PFSK-1 (cell line): Measurements from ENCODE around the gene CDKN2B-AS1.

Experiments
- POLR2AphosphoS5 ChIP-seq: IDR thresholded peaks from 2 replicates; pipeline ENCODE4 v1.6.1; 2012; ENCODE audit warnings: low read depth, mild to moderate bottlenecking, control low read depth, low read length, moderate library complexity
- TAF1 ChIP-seq: IDR thresholded peaks from 2 replicates; pipeline ENCODE4 v1.6.1; 2012; ENCODE audit warnings: low read length, control low read depth, borderline replicate concordance; ENCODE audit not compliant: insufficient read depth

- TF ChIP-seq POLR2AphosphoS5: no peak
- TF ChIP-seq TAF1: no peak
Measured at GRCh38 chr9:22114956-22115355, 120.4 kb downstream of the CDKN2B-AS1 start.
